HepG2 (cell line): ENCODE measurements around the gene NUBP2.

Experiments used
- ATF3 ChIP-seq: sonication (generic); formaldehyde crosslinking; IDR thresholded peaks from 2 replicates; pipeline ENCODE4 v1.4.0; 2020; ENCODE audit warnings: missing genetic modification reagents
- CTCF ChIP-seq: sonication (generic); formaldehyde crosslinking; IDR thresholded peaks from 2 replicates; pipeline ENCODE4 v1.5.0; 2020; ENCODE audit warnings: mild to moderate bottlenecking, missing genetic modification reagents, moderate library complexity
- EP300 ChIP-seq, 3 experiments: sonication (generic) in 1 of 3; formaldehyde crosslinking in 1 of 3; IDR thresholded peaks; 2 replicates each; pipeline versions ENCODE4 v1.5.1 to v1.6.1; 2011 to 2020; ENCODE audit warnings: low read depth in 2 of 3, low read length in 2 of 3, borderline replicate concordance in 1 of 3, improper control_type of control experiment in 1 of 3, mild to moderate bottlenecking in 1 of 3, missing genetic modification reagents in 1 of 3, moderate library complexity in 1 of 3
- POLR2A ChIP-seq, 2 experiments: IDR thresholded peaks; 2 replicates each; pipeline ENCODE4 v1.6.1; 2011; ENCODE audit warnings: low read depth in 2 of 2, low read length in 2 of 2, mild to moderate bottlenecking in 1 of 2, moderate library complexity in 1 of 2; ENCODE audit not compliant: insufficient read depth in 1 of 2
- SP4 ChIP-seq: sonication (generic); formaldehyde crosslinking; IDR thresholded peaks from 2 replicates; pipeline ENCODE4 v1.8.1; 2023; ENCODE audit warnings: mild to moderate bottlenecking, missing genetic modification reagents
- ZBTB7A ChIP-seq: sonication (generic); formaldehyde crosslinking; IDR thresholded peaks from 2 replicates; pipeline ENCODE4 v1.8.0; 2022; ENCODE audit warnings: mild to moderate bottlenecking, missing genetic modification reagents

- TF ChIP-seq EP300 (IDR thresholded peaks at IDR 0.05; ENCODE audit: low read depth in 2 of 2, low read length in 2 of 2) (no peak), EP300 (CRISPR knock-in tag; IDR thresholded peaks at IDR 0.05; ENCODE audit: borderline replicate concordance) (no peak), SP4 (CRISPR knock-in tag) (no peak), ZBTB7A (CRISPR knock-in tag) (no peak), POLR2A (IDR thresholded peaks at IDR 0.05; ENCODE audit: insufficient read depth in 1 of 2, low read depth in 2 of 2, low read length in 2 of 2) (no peak), CTCF (CRISPR knock-in tag) (no peak), ATF3 (CRISPR knock-in tag) (no peak)
Measured at GRCh38 chr16:1790611-1791255, 8.0 kb downstream of the NUBP2 start.
